ENCODE data around the gene SPOCK2.

DNA sequence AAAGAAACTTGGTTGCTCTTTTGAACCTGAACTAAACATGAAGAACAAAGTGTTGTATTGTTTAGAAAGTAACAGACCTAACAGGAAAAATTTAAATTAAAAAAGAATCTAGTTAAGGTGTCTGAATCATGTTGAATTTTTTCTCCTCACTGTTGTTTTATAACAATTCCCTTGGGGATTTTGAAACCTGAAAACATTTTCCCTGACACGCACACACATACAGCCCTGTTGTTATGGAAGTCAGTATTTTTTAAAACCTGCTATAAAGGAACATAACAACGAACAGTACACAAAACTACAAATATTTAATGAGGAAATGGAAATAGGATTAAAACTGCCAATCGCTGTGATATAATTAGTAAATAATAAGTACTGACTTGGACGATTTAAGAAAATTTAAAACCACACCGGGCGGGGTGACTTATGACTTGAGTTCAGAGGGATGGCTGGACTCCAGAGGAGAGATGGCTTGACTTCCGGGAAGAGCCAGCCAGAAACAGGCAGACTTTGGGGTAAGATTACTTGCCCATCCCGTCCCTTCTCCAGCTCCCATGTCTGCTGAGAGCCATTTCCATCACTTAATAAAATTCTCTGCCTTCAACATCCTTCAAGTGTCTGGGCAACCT lies 16.2 kb upstream of the SPOCK2 start:
- TF ChIP-seq, protein P1, sequence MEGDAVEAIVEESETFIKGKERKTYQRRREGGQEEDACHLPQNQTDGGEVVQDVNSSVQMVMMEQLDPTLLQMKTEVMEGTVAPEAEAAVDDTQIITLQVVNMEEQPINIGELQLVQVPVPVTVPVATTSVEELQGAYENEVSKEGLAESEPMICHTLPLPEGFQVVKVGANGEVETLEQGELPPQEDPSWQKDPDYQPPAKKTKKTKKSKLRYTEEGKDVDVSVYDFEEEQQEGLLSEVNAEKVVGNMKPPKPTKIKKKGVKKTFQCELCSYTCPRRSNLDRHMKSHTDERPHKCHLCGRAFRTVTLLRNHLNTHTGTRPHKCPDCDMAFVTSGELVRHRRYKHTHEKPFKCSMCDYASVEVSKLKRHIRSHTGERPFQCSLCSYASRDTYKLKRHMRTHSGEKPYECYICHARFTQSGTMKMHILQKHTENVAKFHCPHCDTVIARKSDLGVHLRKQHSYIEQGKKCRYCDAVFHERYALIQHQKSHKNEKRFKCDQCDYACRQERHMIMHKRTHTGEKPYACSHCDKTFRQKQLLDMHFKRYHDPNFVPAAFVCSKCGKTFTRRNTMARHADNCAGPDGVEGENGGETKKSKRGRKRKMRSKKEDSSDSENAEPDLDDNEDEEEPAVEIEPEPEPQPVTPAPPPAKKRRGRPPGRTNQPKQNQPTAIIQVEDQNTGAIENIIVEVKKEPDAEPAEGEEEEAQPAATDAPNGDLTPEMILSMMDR (conservative IDR thresholded peaks at IDR 0.05 in 1 of 2, IDR thresholded peaks at IDR 0.05 in 1 of 2; ENCODE audit: low read depth in 1 of 2, low read length in 2 of 2), result no peak
- TF ChIP-seq EZH2 (IDR thresholded peaks at IDR 0.05; ENCODE audit: low read length, missing control alignments), result no peak

All from fibroblast of lung (primary cell).